K562 (cell line): ENCODE data around the gene CLEC2L. TPM values are rescaled to one million over a fixed set of nuclear protein-coding genes. Genes with fewer than 3 reads are reported as not detected.

Experiments used
- BCL6 ChIP-seq: fragments of 250-450 bp; sonication (Bioruptor Pico); IDR thresholded peaks from 2 replicates; pipeline ENCODE4 v1.4.0; 2020
- IRF2 ChIP-seq: sonication (generic); formaldehyde crosslinking; IDR thresholded peaks from 2 replicates; pipeline ENCODE4 v1.8.1; 2022; ENCODE audit warnings: mild to moderate bottlenecking, missing genetic modification reagents
- MGA ChIP-seq: fragments of 450-650 bp; IDR thresholded peaks from 2 replicates; pipeline ENCODE4 v1.6.1; 2016; ENCODE audit warnings: mild to moderate bottlenecking, moderate library complexity
- NFIX ChIP-seq: fragments of 250-450 bp; sonication (Bioruptor Pico); IDR thresholded peaks from 2 replicates; pipeline ENCODE4 v1.4.0; 2020; ENCODE audit warnings: low read depth, mild to moderate bottlenecking, moderate library complexity
- SMARCC2 ChIP-seq: fragments of 450-650 bp; IDR thresholded peaks from 2 replicates; pipeline ENCODE4 v1.6.1; 2017; ENCODE audit warnings: antibody characterized with exemption, moderate library complexity, mild to moderate bottlenecking, low read depth
- ZNF780A ChIP-seq: fragments of 250-450 bp; sonication (Bioruptor Pico); IDR thresholded peaks from 2 replicates; pipeline ENCODE4 v1.5.0; 2021; ENCODE audit warnings: mild to moderate bottlenecking
- polyA plus RNA-seq, 8 experiments: library from polyadenylated mRNA; depleted of rRNA in 4 of 8; stranded (reverse) in 5 of 8; unstranded in 3 of 8; fragments of >200 nt; fragmentation: Nextera tagmentation in 2 of 8; fragmentation: Illumina TruSeq in 1 of 8; extraction: Ambion mirVana in 2 of 8; extraction: Trizol in 1 of 8; gene quantifications; 2 replicates each; pipeline versions ENCODE4 v1.2.1 to v1.2.3, GENCODE V29; 2011 to 2014; ENCODE audit warnings: inconsistent platforms in 1 of 8, missing spikeins in 1 of 8
- total RNA-seq, 7 experiments: library from RNA; depleted of rRNA in 6 of 7; stranded (reverse); fragments of >200 nt in 6 of 7; fragmentation: Illumina TruSeq in 2 of 7; extraction: Trizol in 2 of 7; gene quantifications; 2 replicates each; pipeline versions ENCODE4 v1.2.1 to v1.2.3, GENCODE V29; 2011 to 2021; ENCODE audit warnings: low replicate concordance in 1 of 7

The CLEC2L gene
- total and polyA plus RNA-seq, 9 of the 15 experiments (the other 6 are each of a cell fraction or from before 2014, with no cell fraction given), result 0.84 to 5.5 (median 1.8) TPM

DNA sequence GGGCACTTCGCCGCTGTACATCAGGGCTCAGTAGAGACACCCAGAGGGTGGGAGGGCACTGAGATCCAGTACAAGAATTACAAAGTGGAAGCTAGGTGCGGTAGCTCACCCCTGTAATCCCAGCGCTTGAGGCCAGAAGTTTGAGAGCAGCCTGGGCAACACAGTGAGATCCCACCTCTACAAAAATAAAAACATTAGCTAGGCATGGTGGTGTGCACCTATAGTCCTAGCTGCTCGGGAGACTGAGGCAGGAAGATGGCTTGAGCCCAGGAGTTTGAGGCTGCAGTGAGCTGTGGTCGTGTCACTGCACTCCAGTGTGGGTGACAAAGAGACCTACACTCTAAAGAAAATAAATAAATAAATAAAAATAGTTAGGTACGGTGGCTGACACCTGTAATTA is 64.0 kb downstream of the CLEC2L start (continued):
- TF ChIP-seq NFIX (CRISPR knock-in tag) (no peak), BCL6 (CRISPR knock-in tag) (no peak), ZNF780A (no peak), MGA (no peak), IRF2 (no peak), SMARCC2 (no peak)
- TF ChIP-seq, all 486 proteins: peak for 0
